HEK293T (cell line): ENCODE data around the gene ADK.

Experiments used
- BHLHE40 ChIP-seq: fragments of 450-650 bp; IDR thresholded peaks from 2 replicates; pipeline ENCODE4 v1.6.1; 2016; ENCODE audit warnings: mild to moderate bottlenecking, moderate library complexity, borderline replicate concordance
- CTBP1 ChIP-seq: fragments of 450-650 bp; IDR thresholded peaks from 2 replicates; pipeline ENCODE4 v1.6.1; 2016; ENCODE audit warnings: borderline replicate concordance
- ELF4 ChIP-seq: fragments of 450-650 bp; IDR thresholded peaks from 2 replicates; pipeline ENCODE4 v1.6.1; 2017; ENCODE audit warnings: antibody characterized with exemption
- FOXA1 ChIP-seq: fragments of 450-650 bp; IDR thresholded peaks from 2 replicates; pipeline ENCODE4 v1.6.1; 2016; ENCODE audit warnings: mild to moderate bottlenecking
- FOXK2 ChIP-seq: fragments of 450-650 bp; IDR thresholded peaks from 2 replicates; pipeline ENCODE4 v1.6.1; 2016; ENCODE audit warnings: mild to moderate bottlenecking
- FOXM1 ChIP-seq: fragments of 450-650 bp; IDR thresholded peaks from 2 replicates; pipeline ENCODE4 v1.6.1; 2017; ENCODE audit warnings: mild to moderate bottlenecking, borderline replicate concordance
- L3MBTL2 ChIP-seq: fragments of 450-650 bp; conservative IDR thresholded peaks from 2 replicates; pipeline ENCODE4 v1.6.1; 2016; ENCODE audit warnings: mild to moderate bottlenecking
- NFRKB ChIP-seq: fragments of 450-650 bp; IDR thresholded peaks from 2 replicates; pipeline ENCODE4 v1.6.1; 2016; ENCODE audit warnings: mild to moderate bottlenecking, moderate library complexity
- SP1 ChIP-seq: fragments of 450-650 bp; IDR thresholded peaks from 2 replicates; pipeline ENCODE4 v1.6.1; 2017
- SUZ12 ChIP-seq: fragments of 450-650 bp; IDR thresholded peaks from 2 replicates; pipeline ENCODE4 v1.6.1; 2016; ENCODE audit warnings: mild to moderate bottlenecking
- TARDBP ChIP-seq: fragments of 450-650 bp; IDR thresholded peaks from 2 replicates; pipeline ENCODE4 v1.6.1; 2016
- ZNF384 ChIP-seq: fragments of 450-650 bp; IDR thresholded peaks from 2 replicates; pipeline ENCODE4 v1.6.1; 2016
- TF ChIP-seq, protein P1 (sequence below): fragments of 450-650 bp; IDR thresholded peaks from 2 replicates; pipeline ENCODE4 v1.6.1; 2016

DNA sequence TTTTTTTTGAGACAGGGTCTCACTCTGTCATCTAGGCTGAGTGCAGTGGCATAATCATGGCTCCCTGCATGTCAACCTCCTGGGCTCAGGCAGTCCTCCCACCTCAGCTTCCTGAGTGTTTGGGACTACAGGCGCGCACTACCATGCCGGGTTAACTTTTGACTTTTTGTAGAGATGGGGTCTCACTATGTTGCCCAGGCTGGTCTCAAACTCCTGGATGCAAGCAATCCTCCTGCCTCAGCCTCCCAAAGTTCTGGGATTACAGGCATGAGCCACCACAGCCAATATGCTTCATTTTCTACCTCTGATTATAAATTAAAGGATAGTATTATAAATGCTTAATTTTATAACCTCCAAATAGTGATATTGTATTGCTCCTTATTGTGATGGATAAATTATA, 121.3 kb downstream of the ADK start:
- TF ChIP-seq FOXM1, result no peak
- no peak for TF ChIP-seq ELF4
- no peak for TF ChIP-seq L3MBTL2
- no peak for TF ChIP-seq SUZ12
- no peak for TF ChIP-seq SP1
- no peak for TF ChIP-seq FOXA1
- no peak for TF ChIP-seq FOXK2
- no peak for TF ChIP-seq ZNF384
- no peak for TF ChIP-seq TARDBP
- TF ChIP-seq BHLHE40, result no peak
- TF ChIP-seq CTBP1, result no peak
- TF ChIP-seq NFRKB, result no peak
- TF ChIP-seq, protein P1, sequence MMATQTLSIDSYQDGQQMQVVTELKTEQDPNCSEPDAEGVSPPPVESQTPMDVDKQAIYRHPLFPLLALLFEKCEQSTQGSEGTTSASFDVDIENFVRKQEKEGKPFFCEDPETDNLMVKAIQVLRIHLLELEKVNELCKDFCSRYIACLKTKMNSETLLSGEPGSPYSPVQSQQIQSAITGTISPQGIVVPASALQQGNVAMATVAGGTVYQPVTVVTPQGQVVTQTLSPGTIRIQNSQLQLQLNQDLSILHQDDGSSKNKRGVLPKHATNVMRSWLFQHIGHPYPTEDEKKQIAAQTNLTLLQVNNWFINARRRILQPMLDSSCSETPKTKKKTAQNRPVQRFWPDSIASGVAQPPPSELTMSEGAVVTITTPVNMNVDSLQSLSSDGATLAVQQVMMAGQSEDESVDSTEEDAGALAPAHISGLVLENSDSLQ, result no peak
